ENCODE results near the gene CACNA1G.

The CACNA1G gene

GRCh38 chr17:50547035-50547735, 13.3 kb upstream of the CACNA1G start, which contains the start of gene SPATA20:
Gene SPATA20 (plus strand): TSS chr17:50547174. CDS start chr17:50547209, 35 bp downstream.
- peak within 1 kb of the TSS; percentile 54 for H3K4me3 ChIP-seq (replicated peaks; ENCODE audit: low read depth, low read length)
- peak; percentile 59 for DNase-seq (ENCODE audit: extremely low read depth, low read depth)
- TF ChIP-seq CTCF (IDR thresholded peaks at IDR 0.05; ENCODE audit: low read depth, low read length, missing control alignments): peak; percentile 89

GRCh38 chr17:50547736-50548083, 12.8 kb upstream of the CACNA1G start:
- no peak for TF ChIP-seq CTCF (IDR thresholded peaks at IDR 0.05; ENCODE audit: low read depth, low read length, missing control alignments)
- DNase-seq (ENCODE audit: extremely low read depth, low read depth): no peak
- peak overlapping the region; percentile 54 for H3K4me3 ChIP-seq (replicated peaks; ENCODE audit: low read depth, low read length)

GRCh38 chr17:50548831-50549230, 11.7 kb upstream of the CACNA1G start:
- no peak for DNase-seq (ENCODE audit: extremely low read depth, low read depth)
- no peak for TF ChIP-seq CTCF (IDR thresholded peaks at IDR 0.05; ENCODE audit: low read depth, low read length, missing control alignments)
- H3K4me3 ChIP-seq (replicated peaks; ENCODE audit: low read depth, low read length): no peak overlapping the region

GRCh38 chr17:50549256-50549941, 11.1 kb upstream of the CACNA1G start:
- no peak for DNase-seq (ENCODE audit: extremely low read depth, low read depth)
- no peak overlapping the region for H3K4me3 ChIP-seq (replicated peaks; ENCODE audit: low read depth, low read length)
- no peak for TF ChIP-seq CTCF (IDR thresholded peaks at IDR 0.05; ENCODE audit: low read depth, low read length, missing control alignments)

GRCh38 chr17:50549969-50550368, 10.5 kb upstream of the CACNA1G start:
- DNase-seq (ENCODE audit: extremely low read depth, low read depth): no peak
- TF ChIP-seq CTCF (IDR thresholded peaks at IDR 0.05; ENCODE audit: low read depth, low read length, missing control alignments): no peak

GRCh38 chr17:50550661-50551432, 9.7 kb upstream of the CACNA1G start:
- DNase-seq (ENCODE audit: extremely low read depth, low read depth): peak; percentile 56
- no peak overlapping the region for H3K4me3 ChIP-seq (replicated peaks; ENCODE audit: low read depth, low read length)

More at GRCh38 chr17:50549969-50550368, 10.5 kb upstream of the CACNA1G start:
- no peak overlapping the region for H3K4me3 ChIP-seq (replicated peaks; ENCODE audit: low read depth, low read length)

More at GRCh38 chr17:50550661-50551432, 9.7 kb upstream of the CACNA1G start:
- peak; percentile 84 for TF ChIP-seq CTCF (IDR thresholded peaks at IDR 0.05; ENCODE audit: low read depth, low read length, missing control alignments)
